Osteocyte (in vitro differentiated cells): ENCODE measurements around the gene VWA3B. TPM values are rescaled to one million over a fixed set of nuclear protein-coding genes. Genes with fewer than 3 reads are reported as not detected.

ENCODE experiments used
- DNase-seq: peaks from one replicate; pipeline ENCODE4 v3.0.0; 2021; ENCODE audit warnings: mixed read lengths; ENCODE audit not compliant: unreplicated experiment; ENCODE audit errors: extremely low spot score
- H3K27ac Mint-ChIP-seq: one replicate; pipeline ENCODE4 v1.8.0; 2021; ENCODE audit warnings: mild to moderate bottlenecking, mixed read lengths; ENCODE audit not compliant: unreplicated experiment
- H3K27me3 Mint-ChIP-seq: one replicate; pipeline ENCODE4 v1.8.0; 2021; ENCODE audit warnings: mixed read lengths; ENCODE audit not compliant: unreplicated experiment
- H3K36me3 Mint-ChIP-seq: one replicate; pipeline ENCODE4 v1.8.0; 2021; ENCODE audit warnings: mixed read lengths; ENCODE audit not compliant: unreplicated experiment
- H3K4me1 Mint-ChIP-seq: one replicate; pipeline ENCODE4 v1.8.0; 2021; ENCODE audit warnings: mixed read lengths; ENCODE audit not compliant: unreplicated experiment
- H3K4me3 Mint-ChIP-seq: one replicate; pipeline ENCODE4 v1.8.0; 2021; ENCODE audit warnings: mild to moderate bottlenecking, moderate library complexity, mixed read lengths; ENCODE audit not compliant: unreplicated experiment
- H3K9me3 Mint-ChIP-seq: one replicate; pipeline ENCODE4 v1.8.0; 2021; ENCODE audit warnings: mixed read lengths; ENCODE audit not compliant: unreplicated experiment
- CTCF ChIP-seq: fragments of 200-600 bp; sonication (generic); IDR thresholded peaks from 2 replicates; pipeline ENCODE4 v1.5.0; 2021; ENCODE audit warnings: antibody characterized with exemption, mild to moderate bottlenecking, moderate library complexity
- total RNA-seq: library from RNA; stranded (reverse); gene quantifications from 2 replicates; pipeline ENCODE4 v1.2.1, GENCODE V29; 2021

Gene VWA3B
- total RNA-seq, 1 donor from 2014 or later: not detected

- DNase-seq: no peak
- Mint-ChIP-seq H3K9me3 (no peaks in the 10 kb centered on the region), H3K27me3 (peaks cover 23% of the 10 kb centered on the region), H3K4me3 (no peak overlapping the region), H3K36me3 (no peaks in the 10 kb centered on the region), H3K4me1 (no peaks in the 10 kb centered on the region), H3K27ac (no peak overlapping the region)
- no peak for TF ChIP-seq CTCF
These were observed 71.3 kb downstream of the VWA3B start for GRCh38 chr2:98158305-98158704.

- Mint-ChIP-seq H3K4me1 (no peaks in the 10 kb centered on the region), H3K4me3 (no peak overlapping the region), H3K27ac (no peak overlapping the region), H3K27me3 (peaks cover 21% of the 10 kb centered on the region), H3K36me3 (no peaks in the 10 kb centered on the region), H3K9me3 (no peaks in the 10 kb centered on the region)
- DNase-seq: no peak
- no peak for TF ChIP-seq CTCF
These were observed 73.6 kb downstream of the VWA3B start for GRCh38 chr2:98160554-98160953.

- Mint-ChIP-seq H3K4me1 (no peaks in the 10 kb centered on the region), H3K27me3 (peaks cover 17% of the 10 kb centered on the region), H3K4me3 (no peak overlapping the region), H3K9me3 (no peaks in the 10 kb centered on the region), H3K27ac (no peak overlapping the region), H3K36me3 (no peaks in the 10 kb centered on the region)
- DNase-seq: no peak
- TF ChIP-seq CTCF: no peak
These were observed 74.2 kb downstream of the VWA3B start for GRCh38 chr2:98161186-98161585.

- H3K9me3 Mint-ChIP-seq: no peaks in the 10 kb centered on the region
- TF ChIP-seq CTCF: no peak
- no peak overlapping the region for H3K27ac Mint-ChIP-seq
- H3K27me3 Mint-ChIP-seq: peaks cover 27% of the 10 kb centered on the region
- H3K4me1 Mint-ChIP-seq: no peaks in the 10 kb centered on the region
- H3K36me3 Mint-ChIP-seq: no peaks in the 10 kb centered on the region
- no peak for DNase-seq
- no peak overlapping the region for H3K4me3 Mint-ChIP-seq
These were observed 77.3 kb downstream of the VWA3B start for GRCh38 chr2:98164256-98164655.

GRCh38 chr2:98165516-98166071 lies 78.6 kb downstream of the VWA3B start:
- H3K9me3 Mint-ChIP-seq: no peaks in the 10 kb centered on the region
- H3K4me1 Mint-ChIP-seq: no peaks in the 10 kb centered on the region
- H3K27me3 Mint-ChIP-seq: peaks cover 22% of the 10 kb centered on the region
- H3K27ac Mint-ChIP-seq: no peak overlapping the region
- DNase-seq: peak; percentile 69
- TF ChIP-seq CTCF: no peak
- H3K36me3 Mint-ChIP-seq: no peaks in the 10 kb centered on the region
- H3K4me3 Mint-ChIP-seq: no peak overlapping the region
